ENCODE data around the gene SREBF2.

DNA sequence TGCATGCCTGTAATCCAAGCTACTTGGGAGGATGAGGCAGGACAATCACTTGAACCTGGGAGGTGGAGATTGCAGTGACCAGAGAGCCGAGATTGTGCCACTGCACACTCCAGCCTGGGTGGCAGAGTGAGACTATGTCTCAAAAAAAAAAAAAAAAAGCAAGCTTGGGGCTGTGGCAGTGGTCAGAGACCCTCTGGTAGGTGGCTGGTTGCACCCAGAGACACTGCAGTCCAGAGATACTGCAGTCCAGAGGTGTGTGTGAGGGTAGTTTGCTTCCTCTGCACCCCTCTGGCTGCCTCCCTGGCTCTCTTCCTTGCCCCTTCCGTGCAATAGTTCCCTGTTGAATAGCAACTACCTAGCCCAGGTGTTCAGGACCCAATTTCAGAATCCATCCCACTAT, 34.2 kb upstream of the SREBF2 start:
- no peak for TF ChIP-seq CTCF (IDR thresholded peaks at IDR 0.05)
- no peak for TF ChIP-seq POLR2AphosphoS5 (IDR thresholded peaks at IDR 0.05)
- TF ChIP-seq POLR2A (IDR thresholded peaks at IDR 0.05), result no peak

Measured in upper lobe of left lung (tissue), 4 donors.